Measurements from ENCODE around the gene ZFP36L1.
"Not testable (repeated sequence)": the region's sequence is repeated elsewhere in the genome, so short reads cannot be mapped to it uniquely, and the experiment has no call there.

ZFP36L1 gene

DNA sequence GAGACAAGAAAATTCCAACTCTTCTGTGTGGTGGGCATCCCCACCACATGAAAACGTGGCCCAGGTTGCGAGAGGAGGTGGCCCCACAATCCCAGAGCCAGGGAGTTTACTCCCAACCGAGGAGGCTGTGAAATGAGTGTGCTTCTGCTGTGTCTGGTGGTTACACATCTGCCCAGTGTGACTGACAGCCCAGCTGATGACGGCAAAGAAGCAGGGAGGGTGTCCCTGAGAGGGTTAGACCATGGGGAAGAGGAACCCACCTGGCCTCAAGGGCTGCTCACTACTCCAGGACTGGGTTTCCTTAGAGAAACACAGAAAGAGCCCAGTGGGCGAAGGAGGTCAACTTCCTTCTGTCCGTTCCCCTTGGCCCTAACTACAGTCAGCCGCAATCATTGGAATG, 24.6 kb downstream of the ZFP36L1 start:
- Histone ChIP-seq H3K27me3 (ENCODE audit: control insufficient read depth, insufficient read depth, low read length) (peaks cover 2% of the 10 kb centered on the region; the same call in 1 of the 2 replicates), H3K9ac (ENCODE audit: low read depth, low read length) (no peak overlapping the region), H3K4me1 (ENCODE audit: control insufficient read depth, insufficient read depth, low read length) (peaks cover 3% of the 10 kb centered on the region; the same call in 1 of the 2 replicates), H3K9me3 (ENCODE audit: control insufficient read depth, insufficient read depth, low read length) (no peaks in the 10 kb centered on the region), H3K4me3 (ENCODE audit: low read depth, low read length) (no peak overlapping the region), H3K36me3 (ENCODE audit: control insufficient read depth, insufficient read depth, low read length) (no peaks in the 10 kb centered on the region), H3K27ac (ENCODE audit: low read depth, low read length) (no peak overlapping the region)

DNA sequence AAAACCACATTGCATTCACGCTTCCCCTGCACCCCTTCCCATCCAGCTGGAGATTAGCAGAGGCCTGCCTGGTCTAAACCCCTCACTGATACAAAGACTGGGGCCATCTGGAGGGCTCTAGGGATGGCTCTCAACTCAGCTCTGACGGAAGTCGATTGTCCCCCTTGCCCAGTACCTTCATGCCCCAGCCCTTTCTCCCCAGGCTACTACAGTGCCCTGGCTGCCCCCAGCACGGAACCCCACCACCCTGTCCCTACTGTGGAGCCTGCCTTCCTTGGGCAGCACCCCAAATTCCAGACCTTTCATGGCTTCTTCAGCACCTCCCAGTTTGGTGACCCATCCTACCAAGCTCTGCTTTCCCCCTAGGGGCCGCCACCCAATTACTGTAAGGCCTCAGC, 25.6 kb downstream of the ZFP36L1 start:
- Histone ChIP-seq H3K27me3 (ENCODE audit: control insufficient read depth, insufficient read depth, low read length) (peaks cover 3% of the 10 kb centered on the region; the same call in 1 of the 2 replicates), H3K4me1 (ENCODE audit: control insufficient read depth, insufficient read depth, low read length) (peaks cover 4% of the 10 kb centered on the region; the same call in 1 of the 2 replicates), H3K9me3 (ENCODE audit: control insufficient read depth, insufficient read depth, low read length) (no peaks in the 10 kb centered on the region), H3K4me3 (ENCODE audit: low read depth, low read length) (no peak overlapping the region), H3K27ac (ENCODE audit: low read depth, low read length) (no peak overlapping the region), H3K36me3 (ENCODE audit: control insufficient read depth, insufficient read depth, low read length) (no peaks in the 10 kb centered on the region), H3K9ac (ENCODE audit: low read depth, low read length) (no peak overlapping the region)

DNA sequence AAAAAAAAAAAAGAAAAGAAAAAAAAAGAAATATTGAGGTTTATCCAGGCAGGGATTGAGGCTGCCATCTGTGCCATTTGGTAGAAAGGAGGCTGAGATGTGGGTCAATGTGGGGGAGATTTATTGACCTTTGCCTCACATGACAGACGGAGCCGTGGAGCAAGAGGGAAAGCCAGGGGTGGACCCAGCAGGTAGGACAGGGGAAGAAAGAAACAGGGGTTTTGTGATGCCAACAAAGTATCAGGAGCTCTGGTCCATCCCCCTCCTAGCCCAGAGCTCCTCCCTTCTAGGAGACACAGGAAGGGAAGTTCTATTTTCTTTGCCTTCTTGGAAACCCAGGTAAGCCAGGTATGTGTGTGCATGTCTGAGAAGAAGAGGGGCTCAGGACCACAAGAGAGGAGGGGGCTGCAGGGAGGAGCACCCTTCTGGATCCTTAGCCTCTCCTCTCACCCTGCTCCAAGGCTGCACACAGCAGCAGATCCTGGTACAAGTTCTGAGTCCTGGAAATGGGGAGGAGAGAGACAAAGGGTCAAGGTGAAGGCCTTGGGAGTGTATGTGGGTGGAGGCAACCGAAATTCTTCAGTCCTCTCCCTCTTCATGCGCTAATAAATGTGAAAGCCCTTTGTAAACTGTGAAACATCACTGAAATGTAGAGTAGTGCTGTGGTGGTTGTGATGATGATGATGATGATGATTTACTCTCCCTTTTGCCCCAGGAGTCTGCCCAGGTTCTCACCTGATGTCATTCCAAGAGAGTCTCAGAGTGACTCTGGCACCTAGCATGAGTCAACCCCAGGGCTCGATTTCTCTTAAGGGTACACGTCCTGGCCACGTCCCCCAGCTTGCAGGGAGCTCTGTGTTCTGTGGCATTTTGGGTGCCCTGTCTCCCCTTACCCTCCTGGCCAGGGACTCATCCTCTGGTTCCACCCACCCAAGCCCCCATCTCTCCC, 26.3 kb downstream of the ZFP36L1 start:
- Histone ChIP-seq H3K9ac (ENCODE audit: low read depth, low read length) (no peak overlapping the region), H3K9me3 (ENCODE audit: control insufficient read depth, insufficient read depth, low read length) (no peaks in the 10 kb centered on the region), H3K27ac (ENCODE audit: low read depth, low read length) (no peak overlapping the region), H3K27me3 (ENCODE audit: control insufficient read depth, insufficient read depth, low read length) (peaks cover 3% of the 10 kb centered on the region; the same call in 1 of the 2 replicates), H3K4me1 (ENCODE audit: control insufficient read depth, insufficient read depth, low read length) (peaks cover 4% of the 10 kb centered on the region; the same call in 1 of the 2 replicates), H3K4me3 (ENCODE audit: low read depth, low read length) (no peak overlapping the region), H3K36me3 (ENCODE audit: control insufficient read depth, insufficient read depth, low read length) (no peaks in the 10 kb centered on the region)

DNA sequence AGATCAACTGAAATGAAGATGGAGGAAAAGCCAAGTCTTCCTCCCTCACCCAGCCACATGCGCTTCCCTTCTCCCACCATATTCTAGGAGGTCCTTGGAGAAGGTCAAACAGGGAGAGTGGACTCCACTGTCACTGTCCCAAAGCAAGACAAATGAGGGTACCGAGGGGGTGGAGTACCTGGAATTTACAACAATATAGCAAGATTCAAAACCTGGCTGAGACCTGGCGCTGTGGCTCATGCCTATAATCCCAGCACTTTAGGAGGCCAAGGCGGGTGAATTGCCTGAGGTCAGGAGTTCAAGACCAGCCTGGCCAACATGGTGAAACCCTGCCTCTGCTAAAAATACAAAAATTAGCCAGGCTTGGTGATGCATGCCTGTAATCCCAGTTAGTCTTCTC, 29.0 kb downstream of the ZFP36L1 start:
- H3K9me3 ChIP-seq (ENCODE audit: control insufficient read depth, insufficient read depth, low read length); H3K9ac ChIP-seq (ENCODE audit: low read depth, low read length); H3K36me3 ChIP-seq (ENCODE audit: control insufficient read depth, insufficient read depth, low read length); H3K27me3 ChIP-seq (ENCODE audit: control insufficient read depth, insufficient read depth, low read length); H3K4me1 ChIP-seq (ENCODE audit: control insufficient read depth, insufficient read depth, low read length); H3K27ac ChIP-seq (ENCODE audit: low read depth, low read length); H3K4me3 ChIP-seq (ENCODE audit: low read depth, low read length): not testable (repeated sequence)

DNA sequence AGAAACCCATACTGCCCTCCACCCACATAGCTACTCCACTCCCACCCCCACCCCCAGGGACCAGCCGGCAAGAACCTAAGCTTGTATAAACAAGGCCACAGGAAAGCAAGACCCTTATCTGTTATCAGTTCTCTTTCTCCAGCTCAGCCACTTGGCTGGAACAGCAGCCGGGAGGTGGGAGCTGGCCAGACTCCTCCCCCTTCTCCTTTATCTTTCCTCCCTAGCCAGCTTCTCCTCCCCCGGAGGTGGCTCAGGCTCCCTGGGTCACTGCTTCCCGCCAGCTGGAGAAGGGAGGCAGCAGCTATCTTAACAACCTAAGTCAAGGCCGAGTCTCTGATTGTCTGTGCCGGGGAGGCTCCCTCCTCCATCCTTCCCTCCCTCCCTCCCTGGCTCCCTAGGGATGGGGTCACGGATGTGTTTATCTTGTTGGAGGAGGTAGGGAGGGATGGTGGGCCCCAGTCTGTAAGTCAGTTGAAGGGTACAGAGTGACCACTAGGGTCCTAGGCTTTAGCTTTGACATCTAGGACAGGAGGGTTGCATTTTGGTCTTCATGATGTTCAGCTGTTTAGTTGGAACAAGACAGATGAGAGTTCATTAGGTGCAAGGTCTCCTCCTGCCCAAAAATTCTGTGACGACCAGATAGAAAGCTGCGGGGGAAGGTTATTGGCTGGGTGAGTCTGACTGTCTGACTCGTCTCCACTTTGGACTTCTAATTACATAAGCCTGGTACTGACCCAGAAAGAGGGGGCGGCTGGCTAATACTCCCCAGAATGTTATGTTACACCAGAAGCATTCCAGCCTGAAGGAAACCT, 29.7 kb downstream of the ZFP36L1 start:
- Histone ChIP-seq H3K4me3 (ENCODE audit: low read depth, low read length) (no peak overlapping the region), H3K9me3 (ENCODE audit: control insufficient read depth, insufficient read depth, low read length) (no peaks in the 10 kb centered on the region), H3K27me3 (ENCODE audit: control insufficient read depth, insufficient read depth, low read length) (peaks cover 3% of the 10 kb centered on the region; the same call in 1 of the 2 replicates), H3K27ac (ENCODE audit: low read depth, low read length) (no peak overlapping the region), H3K4me1 (ENCODE audit: control insufficient read depth, insufficient read depth, low read length) (peaks cover 4% of the 10 kb centered on the region; the same call in 1 of the 2 replicates), H3K36me3 (ENCODE audit: control insufficient read depth, insufficient read depth, low read length) (no peaks in the 10 kb centered on the region), H3K9ac (ENCODE audit: low read depth, low read length) (no peak overlapping the region)

DNA sequence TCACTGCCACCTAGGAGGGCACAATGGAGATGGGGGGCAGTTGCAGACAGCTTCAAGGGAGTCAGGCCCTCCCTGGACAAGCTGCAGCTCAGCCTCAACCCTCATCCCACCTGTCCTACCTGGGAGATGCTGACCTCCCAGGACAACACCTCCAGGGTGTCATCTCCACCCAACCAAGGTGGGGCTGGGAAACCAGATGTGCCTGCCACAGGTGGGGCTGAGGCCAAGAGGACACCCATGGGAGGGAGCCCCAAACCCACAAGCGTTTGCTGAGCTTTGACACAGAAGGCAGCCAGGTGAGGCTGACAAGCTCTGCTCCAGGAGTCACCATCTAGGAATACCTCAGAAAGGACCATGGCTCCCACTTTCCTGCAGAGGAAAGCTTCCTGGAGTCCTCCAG, 31.5 kb downstream of the ZFP36L1 start:
- no peak overlapping the region for H3K4me3 ChIP-seq (ENCODE audit: low read depth, low read length)
- H3K27ac ChIP-seq (ENCODE audit: low read depth, low read length), result no peak overlapping the region
- peaks cover 3% of the 10 kb centered on the region; the same call in 1 of the 2 replicates for H3K27me3 ChIP-seq (ENCODE audit: control insufficient read depth, insufficient read depth, low read length)
- H3K9me3 ChIP-seq (ENCODE audit: control insufficient read depth, insufficient read depth, low read length), result no peaks in the 10 kb centered on the region
- no peak overlapping the region for H3K9ac ChIP-seq (ENCODE audit: low read depth, low read length)
- H3K4me1 ChIP-seq (ENCODE audit: control insufficient read depth, insufficient read depth, low read length), result peaks cover 4% of the 10 kb centered on the region; the same call in 1 of the 2 replicates
- H3K36me3 ChIP-seq (ENCODE audit: control insufficient read depth, insufficient read depth, low read length), result no peaks in the 10 kb centered on the region

DNA sequence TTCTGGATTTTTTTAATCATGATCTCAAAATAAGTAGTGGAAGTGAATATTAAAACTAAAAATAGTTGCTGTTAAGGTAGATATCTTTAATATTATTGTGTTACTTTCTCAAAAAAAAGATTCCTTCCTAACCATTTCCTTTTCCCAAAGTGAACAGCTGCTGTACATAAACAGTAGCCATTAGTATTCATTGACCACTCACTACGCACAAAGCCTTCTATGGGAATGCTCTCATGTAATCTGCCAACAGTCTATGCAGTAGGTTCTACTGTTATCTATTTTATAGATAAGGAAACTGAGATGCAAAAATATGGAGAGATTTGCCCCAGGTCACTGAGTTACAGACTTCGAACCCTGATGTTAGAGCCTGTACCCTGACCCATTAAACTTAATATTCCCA, 32.1 kb downstream of the ZFP36L1 start:
- H3K36me3 ChIP-seq (ENCODE audit: control insufficient read depth, insufficient read depth, low read length), result no peaks in the 10 kb centered on the region
- no peak overlapping the region for H3K27ac ChIP-seq (ENCODE audit: low read depth, low read length)
- peaks cover 3% of the 10 kb centered on the region; the same call in 1 of the 2 replicates for H3K27me3 ChIP-seq (ENCODE audit: control insufficient read depth, insufficient read depth, low read length)
- H3K9me3 ChIP-seq (ENCODE audit: control insufficient read depth, insufficient read depth, low read length), result no peaks in the 10 kb centered on the region
- H3K4me3 ChIP-seq (ENCODE audit: low read depth, low read length), result no peak overlapping the region
- no peak overlapping the region for H3K9ac ChIP-seq (ENCODE audit: low read depth, low read length)
- peaks cover 4% of the 10 kb centered on the region; the same call in 1 of the 2 replicates for H3K4me1 ChIP-seq (ENCODE audit: control insufficient read depth, insufficient read depth, low read length)

DNA sequence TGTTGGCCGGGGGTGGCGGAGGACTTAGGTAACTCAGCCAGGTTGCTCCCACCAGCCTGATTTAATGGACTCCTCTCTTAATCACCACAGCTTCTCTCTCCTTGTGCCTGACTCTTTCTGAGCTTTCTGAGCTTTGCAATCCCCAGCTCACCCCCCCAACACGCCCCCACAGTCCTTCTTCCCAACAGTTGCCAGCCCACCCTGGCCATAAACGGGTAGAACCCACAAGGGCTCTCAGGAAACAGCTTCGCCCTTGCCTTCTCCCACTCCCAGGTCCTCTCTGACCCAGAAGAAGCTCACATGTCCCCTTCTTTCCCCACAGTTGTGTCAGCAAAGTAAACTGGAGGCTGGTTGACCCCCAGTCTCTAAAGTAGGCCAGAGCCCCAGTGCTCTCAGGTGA, 32.9 kb downstream of the ZFP36L1 start:
- Histone ChIP-seq H3K4me1 (ENCODE audit: control insufficient read depth, insufficient read depth, low read length) (peaks cover 4% of the 10 kb centered on the region; the same call in 1 of the 2 replicates), H3K9ac (ENCODE audit: low read depth, low read length) (no peak overlapping the region), H3K27ac (ENCODE audit: low read depth, low read length) (no peak overlapping the region), H3K4me3 (ENCODE audit: low read depth, low read length) (no peak overlapping the region), H3K27me3 (ENCODE audit: control insufficient read depth, insufficient read depth, low read length) (peaks cover 3% of the 10 kb centered on the region; the same call in 1 of the 2 replicates), H3K36me3 (ENCODE audit: control insufficient read depth, insufficient read depth, low read length) (no peaks in the 10 kb centered on the region), H3K9me3 (ENCODE audit: control insufficient read depth, insufficient read depth, low read length) (no peaks in the 10 kb centered on the region)

DNA sequence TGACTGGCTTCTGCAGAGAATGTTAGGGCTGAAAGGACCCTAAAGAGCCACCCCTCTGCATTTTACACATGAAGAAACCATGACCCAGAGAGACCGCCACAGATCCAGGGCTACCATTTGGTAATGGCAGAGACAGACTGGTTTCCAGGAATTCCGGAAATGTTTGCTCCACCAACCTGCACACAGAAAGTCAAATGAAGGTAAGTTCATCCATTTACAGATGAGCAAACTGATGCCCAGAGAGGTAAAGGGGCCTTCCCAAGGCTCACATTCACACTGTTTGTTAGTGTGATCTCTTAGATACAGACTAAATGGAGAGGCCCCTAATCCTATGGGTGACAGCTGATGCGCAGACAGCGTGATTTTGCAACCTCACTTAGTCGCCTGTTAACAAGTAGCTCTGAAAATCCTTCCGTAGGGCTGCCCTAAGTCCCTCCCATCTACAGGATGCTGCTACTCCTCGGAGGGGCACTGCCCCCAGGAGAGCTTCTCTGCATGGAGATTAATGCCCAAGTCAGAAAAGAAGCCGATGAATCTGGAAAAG, 33.8 kb downstream of the ZFP36L1 start:
- H3K36me3 ChIP-seq (ENCODE audit: control insufficient read depth, insufficient read depth, low read length), result no peaks in the 10 kb centered on the region
- peaks cover 3% of the 10 kb centered on the region; the same call in 1 of the 2 replicates for H3K27me3 ChIP-seq (ENCODE audit: control insufficient read depth, insufficient read depth, low read length)
- no peak overlapping the region for H3K9ac ChIP-seq (ENCODE audit: low read depth, low read length)
- H3K4me3 ChIP-seq (ENCODE audit: low read depth, low read length), result no peak overlapping the region
- peaks cover 4% of the 10 kb centered on the region; the same call in 1 of the 2 replicates for H3K4me1 ChIP-seq (ENCODE audit: control insufficient read depth, insufficient read depth, low read length)
- H3K9me3 ChIP-seq (ENCODE audit: control insufficient read depth, insufficient read depth, low read length), result no peaks in the 10 kb centered on the region
- no peak overlapping the region for H3K27ac ChIP-seq (ENCODE audit: low read depth, low read length)

DNA sequence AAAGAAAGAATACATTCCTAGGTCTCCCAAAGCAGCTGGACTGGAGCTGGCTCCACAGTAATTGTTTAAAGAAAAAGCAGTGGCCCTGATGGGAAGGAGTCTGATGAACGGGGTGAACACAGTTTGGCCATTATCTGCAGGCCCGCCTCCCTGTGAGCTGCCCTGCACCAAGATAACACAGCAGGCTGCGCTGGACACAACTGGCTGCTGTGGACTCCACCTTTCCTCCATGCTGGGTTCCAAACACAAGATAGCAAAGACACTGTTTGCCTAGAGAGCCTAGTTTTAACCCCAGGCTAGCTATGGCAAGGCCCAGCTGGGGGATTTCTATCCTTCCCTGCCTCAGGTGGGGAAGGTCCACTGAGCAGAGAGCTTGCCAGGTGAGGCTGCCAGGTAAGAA, 34.6 kb downstream of the ZFP36L1 start:
- no peaks in the 10 kb centered on the region for H3K9me3 ChIP-seq (ENCODE audit: control insufficient read depth, insufficient read depth, low read length)
- H3K27me3 ChIP-seq (ENCODE audit: control insufficient read depth, insufficient read depth, low read length), result peaks cover under 1% of the 10 kb centered on the region; the same call in 1 of the 2 replicates
- H3K4me1 ChIP-seq (ENCODE audit: control insufficient read depth, insufficient read depth, low read length), result peaks cover 1% of the 10 kb centered on the region; the same call in 1 of the 2 replicates
- no peak overlapping the region for H3K4me3 ChIP-seq (ENCODE audit: low read depth, low read length)
- H3K27ac ChIP-seq (ENCODE audit: low read depth, low read length), result no peak overlapping the region
- H3K36me3 ChIP-seq (ENCODE audit: control insufficient read depth, insufficient read depth, low read length), result no peaks in the 10 kb centered on the region
- no peak overlapping the region for H3K9ac ChIP-seq (ENCODE audit: low read depth, low read length)
